ENCODE results near the gene TMEM200B.
"Not testable (repeated sequence)": the region's sequence is repeated elsewhere in the genome, so short reads cannot be mapped to it uniquely, and the experiment has no call there.

TMEM200B gene

DNA sequence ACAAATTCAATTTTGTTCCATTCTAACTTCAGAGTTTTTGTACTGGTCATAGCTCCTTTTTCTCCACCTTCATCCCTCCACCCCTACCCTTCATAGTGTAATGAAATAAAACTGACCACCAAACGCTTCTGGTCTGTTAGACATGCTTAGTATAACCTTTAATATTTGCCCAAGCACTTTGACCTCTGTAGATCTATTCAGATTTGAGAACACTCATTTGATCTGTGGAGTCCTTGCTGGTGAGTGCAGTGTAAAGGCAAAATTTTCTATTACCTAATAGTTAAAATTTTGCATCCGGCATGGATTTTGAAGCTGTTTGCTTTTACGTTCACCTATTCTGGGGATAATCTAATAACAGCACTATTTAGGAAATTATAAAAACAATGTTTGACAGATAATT, 41.2 kb downstream of the TMEM200B start:
- DNase-seq (ENCODE audit: low read depth) = no peak
- no peak overlapping the region for H3K4me3 ChIP-seq (ENCODE audit: control insufficient read depth, low read depth, low read length)
- TF ChIP-seq, protein P1, sequence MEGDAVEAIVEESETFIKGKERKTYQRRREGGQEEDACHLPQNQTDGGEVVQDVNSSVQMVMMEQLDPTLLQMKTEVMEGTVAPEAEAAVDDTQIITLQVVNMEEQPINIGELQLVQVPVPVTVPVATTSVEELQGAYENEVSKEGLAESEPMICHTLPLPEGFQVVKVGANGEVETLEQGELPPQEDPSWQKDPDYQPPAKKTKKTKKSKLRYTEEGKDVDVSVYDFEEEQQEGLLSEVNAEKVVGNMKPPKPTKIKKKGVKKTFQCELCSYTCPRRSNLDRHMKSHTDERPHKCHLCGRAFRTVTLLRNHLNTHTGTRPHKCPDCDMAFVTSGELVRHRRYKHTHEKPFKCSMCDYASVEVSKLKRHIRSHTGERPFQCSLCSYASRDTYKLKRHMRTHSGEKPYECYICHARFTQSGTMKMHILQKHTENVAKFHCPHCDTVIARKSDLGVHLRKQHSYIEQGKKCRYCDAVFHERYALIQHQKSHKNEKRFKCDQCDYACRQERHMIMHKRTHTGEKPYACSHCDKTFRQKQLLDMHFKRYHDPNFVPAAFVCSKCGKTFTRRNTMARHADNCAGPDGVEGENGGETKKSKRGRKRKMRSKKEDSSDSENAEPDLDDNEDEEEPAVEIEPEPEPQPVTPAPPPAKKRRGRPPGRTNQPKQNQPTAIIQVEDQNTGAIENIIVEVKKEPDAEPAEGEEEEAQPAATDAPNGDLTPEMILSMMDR (IDR thresholded peaks at IDR 0.05; ENCODE audit: control insufficient read depth, insufficient read depth, low read depth, low read length, missing control alignments) = no peak

DNA sequence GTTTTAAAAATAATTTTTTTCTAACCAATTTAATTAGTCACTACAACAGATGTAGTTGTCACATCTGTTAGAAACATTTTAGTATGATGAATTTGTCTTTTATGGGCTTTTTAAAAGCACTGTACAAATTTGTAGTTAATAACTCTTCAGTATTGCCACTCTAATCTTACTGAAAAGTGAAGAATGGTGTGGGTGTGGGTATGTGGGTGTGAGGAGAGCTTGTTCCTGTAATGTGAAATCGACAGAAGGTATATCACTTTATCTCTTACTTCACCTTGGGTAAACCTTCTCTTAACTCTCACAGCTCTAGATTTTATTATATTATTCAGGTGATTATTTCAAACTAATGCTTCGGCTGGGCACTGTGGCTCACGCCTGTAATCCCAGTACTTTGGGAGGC, 42.5 kb downstream of the TMEM200B start:
- TF ChIP-seq, protein P1 (IDR thresholded peaks at IDR 0.05; ENCODE audit: control insufficient read depth, insufficient read depth, low read depth, low read length, missing control alignments) = no peak
- no peak overlapping the region for H3K4me3 ChIP-seq (ENCODE audit: control insufficient read depth, low read depth, low read length)
- DNase-seq (ENCODE audit: low read depth) = no peak

DNA sequence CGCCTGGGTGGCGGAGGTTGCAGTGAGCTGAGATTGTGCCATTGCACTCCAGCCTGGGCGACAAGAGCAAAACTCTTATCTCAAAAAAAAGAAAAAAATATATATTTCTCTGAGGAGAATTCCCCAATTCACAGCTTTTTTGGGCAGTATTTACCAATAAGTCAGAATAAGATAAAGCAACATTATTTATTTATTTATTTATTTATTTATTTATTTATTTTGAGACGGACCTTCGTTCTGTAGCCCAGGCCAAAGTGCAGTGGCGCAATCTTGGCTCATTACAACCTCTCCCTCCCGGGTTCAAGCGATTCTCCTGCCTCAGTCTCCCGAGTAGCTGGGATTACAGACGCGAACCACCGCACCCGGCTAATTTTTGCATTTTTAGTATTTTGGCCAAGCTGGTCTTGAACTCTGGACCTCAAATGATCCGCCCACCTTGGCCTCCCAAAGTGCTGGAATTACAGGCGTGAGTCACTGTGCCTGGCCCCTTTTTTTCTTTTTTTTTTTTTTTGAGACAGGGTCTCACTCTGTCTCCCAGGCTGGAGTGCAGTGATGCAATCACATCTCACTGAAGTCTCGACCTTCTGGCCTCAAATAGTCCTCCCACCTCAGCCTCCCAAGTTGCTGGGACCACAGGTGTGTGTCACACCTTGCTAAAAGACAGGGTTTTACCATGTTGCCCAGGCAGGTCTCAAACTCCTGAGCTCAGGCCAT, 43.6 kb downstream of the TMEM200B start:
- H3K4me3 ChIP-seq (ENCODE audit: control insufficient read depth, low read depth, low read length); DNase-seq (ENCODE audit: low read depth): not testable (repeated sequence)

DNA sequence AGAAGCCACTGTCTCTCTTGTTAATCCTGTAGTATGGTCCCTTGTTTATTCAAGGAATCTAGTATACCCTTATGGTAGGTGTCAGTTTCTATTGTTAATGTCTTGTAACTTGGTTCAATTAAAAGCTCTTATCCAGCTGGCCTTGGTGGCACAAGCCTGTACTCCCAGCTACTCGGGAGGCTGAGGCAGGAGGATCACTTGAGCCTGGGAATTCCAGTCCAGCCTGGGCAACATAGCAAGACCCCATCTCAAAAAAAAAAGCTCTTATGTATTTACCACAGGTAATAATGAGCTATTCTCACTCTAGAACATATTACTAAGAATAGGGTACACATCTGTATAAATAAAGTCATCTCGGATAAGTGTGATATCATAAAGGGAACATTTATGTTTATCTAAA, 46.5 kb downstream of the TMEM200B start:
- TF ChIP-seq, protein P1 (IDR thresholded peaks at IDR 0.05; ENCODE audit: control insufficient read depth, insufficient read depth, low read depth, low read length, missing control alignments) = no peak
- no peak for DNase-seq (ENCODE audit: low read depth)
- H3K4me3 ChIP-seq (ENCODE audit: control insufficient read depth, low read depth, low read length) = no peak overlapping the region

All from AG09309 (cell line).